ENCODE data around the gene MYH7B.

Gene MYH7B

DNA sequence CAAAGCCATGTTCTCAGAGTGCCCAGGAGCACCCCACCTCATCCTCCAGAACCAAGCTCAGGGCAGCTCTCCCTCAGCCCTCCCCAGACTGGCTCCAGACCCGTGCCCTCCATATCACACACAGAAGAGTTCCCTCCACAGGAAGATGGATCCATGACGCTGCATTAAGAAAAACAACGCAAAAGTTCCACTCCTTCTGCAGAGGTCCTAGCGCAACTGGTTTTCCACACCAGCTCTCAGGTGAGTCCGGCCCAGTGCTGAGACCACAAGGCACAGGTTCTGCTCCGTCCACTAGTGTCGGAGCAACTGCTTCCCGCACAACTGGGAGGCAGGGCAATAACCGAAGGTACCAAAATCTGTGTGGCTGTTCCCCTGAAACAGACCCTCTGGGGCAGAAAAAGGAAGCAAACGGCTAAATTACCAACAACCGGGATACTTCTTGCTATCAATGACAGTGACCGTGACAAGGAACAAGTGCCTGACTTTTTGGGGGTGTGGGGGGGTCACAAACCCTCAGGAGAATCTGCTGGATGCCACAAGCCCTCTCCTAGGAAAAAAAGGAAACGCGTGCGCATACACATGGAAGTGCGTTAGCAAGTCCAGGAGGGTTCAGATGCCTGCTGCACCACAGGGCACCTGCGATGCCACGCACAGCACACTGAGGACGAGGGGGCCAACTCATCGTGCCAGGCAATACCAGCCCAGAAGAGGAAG is 49.2 kb downstream of the MYH7B start:
- no peak for DNase-seq (ENCODE audit: low read depth in 2 of 2)

All from activated CD4-positive, alpha-beta T cell treated with anti-CD3 and anti-CD28 coated beads for 24 hours (primary cell).